Measurements from ENCODE around the gene TSPO2.

DNA sequence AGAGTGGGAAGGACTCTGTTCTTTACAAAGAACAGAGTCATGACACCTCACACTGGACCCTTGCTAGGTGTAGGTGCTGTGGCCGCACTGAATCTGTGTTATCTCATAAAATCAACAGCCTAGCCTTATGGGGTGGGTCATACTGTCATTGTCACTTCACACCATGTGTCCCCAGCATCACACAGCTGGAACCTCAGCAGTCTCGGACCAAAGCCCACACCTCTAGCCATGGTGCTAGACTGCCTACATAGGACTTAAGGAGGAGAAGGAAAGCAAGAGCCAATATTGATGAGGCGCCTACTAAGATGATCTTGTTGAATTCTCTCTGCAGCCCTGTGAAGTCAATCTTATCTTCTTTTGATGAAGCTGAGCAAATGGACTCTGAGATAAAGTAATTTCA is 34.3 kb upstream of the TSPO2 start:
- TF ChIP-seq, protein P1, sequence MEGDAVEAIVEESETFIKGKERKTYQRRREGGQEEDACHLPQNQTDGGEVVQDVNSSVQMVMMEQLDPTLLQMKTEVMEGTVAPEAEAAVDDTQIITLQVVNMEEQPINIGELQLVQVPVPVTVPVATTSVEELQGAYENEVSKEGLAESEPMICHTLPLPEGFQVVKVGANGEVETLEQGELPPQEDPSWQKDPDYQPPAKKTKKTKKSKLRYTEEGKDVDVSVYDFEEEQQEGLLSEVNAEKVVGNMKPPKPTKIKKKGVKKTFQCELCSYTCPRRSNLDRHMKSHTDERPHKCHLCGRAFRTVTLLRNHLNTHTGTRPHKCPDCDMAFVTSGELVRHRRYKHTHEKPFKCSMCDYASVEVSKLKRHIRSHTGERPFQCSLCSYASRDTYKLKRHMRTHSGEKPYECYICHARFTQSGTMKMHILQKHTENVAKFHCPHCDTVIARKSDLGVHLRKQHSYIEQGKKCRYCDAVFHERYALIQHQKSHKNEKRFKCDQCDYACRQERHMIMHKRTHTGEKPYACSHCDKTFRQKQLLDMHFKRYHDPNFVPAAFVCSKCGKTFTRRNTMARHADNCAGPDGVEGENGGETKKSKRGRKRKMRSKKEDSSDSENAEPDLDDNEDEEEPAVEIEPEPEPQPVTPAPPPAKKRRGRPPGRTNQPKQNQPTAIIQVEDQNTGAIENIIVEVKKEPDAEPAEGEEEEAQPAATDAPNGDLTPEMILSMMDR (IDR thresholded peaks at IDR 0.05; ENCODE audit: extremely low read depth in 1 of 2, insufficient read depth in 1 of 2, low read depth in 1 of 2, low read length in 2 of 2), result no peak
- no peak for TF ChIP-seq POLR2A (IDR thresholded peaks at IDR 0.05; ENCODE audit: low read depth, low read length)
- TF ChIP-seq POLR2AphosphoS5 (IDR thresholded peaks at IDR 0.05; ENCODE audit: insufficient read depth, low read depth, low read length), result no peak
- TF ChIP-seq MYC (IDR thresholded peaks at IDR 0.05; ENCODE audit: low read depth, low read length), result no peak
- no peak for TF ChIP-seq EZH2 (IDR thresholded peaks at IDR 0.05; ENCODE audit: borderline replicate concordance, low read depth, low read length, severe bottlenecking)
